HEK293 (cell line): Measurements from ENCODE around the gene EEF1AKMT1.

Source experiments
- CTCF ChIA-PET: fragments of 350-600 bp; formaldehyde crosslinking; extraction: SDS; loops from one replicate; lab custom pipeline; 2021; ENCODE audit warnings: antibody characterized with exemption; lab: Yijun Ruan, JAX
- POLR2A ChIA-PET: fragments of 300-600 bp; formaldehyde crosslinking; extraction: SDS; loops from one replicate; lab custom pipeline; 2020; ENCODE audit warnings: antibody characterized with exemption, inconsistent platforms; lab: Yijun Ruan, JAX
- H3K27ac ChIP-seq: fragments of 200-500 bp; sonication (Bioruptor generic); 2 replicates; pipeline ENCODE4 v1.5.1; 2014; ENCODE audit warnings: low read depth, low read length, control low read depth, inconsistent platforms; ENCODE audit errors: extremely low read depth
- H3K36me3 ChIP-seq, 2 experiments: fragments of 200-500 bp in 1 of 2; sonication (Bioruptor generic) in 1 of 2; 1 replicate in 1 of 2; 2 replicates in 1 of 2; pipeline ENCODE4 v1.5.1; 2014 to 2017; ENCODE audit warnings: inconsistent platforms in 2 of 2, low read length in 2 of 2; ENCODE audit not compliant: control insufficient read depth in 2 of 2, insufficient read depth in 1 of 2
- H3K4me1 ChIP-seq: fragments of 200-500 bp; sonication (Bioruptor generic); 2 replicates; pipeline ENCODE4 v1.5.1; 2014; ENCODE audit warnings: mild to moderate bottlenecking, low read length, inconsistent platforms; ENCODE audit not compliant: control insufficient read depth, insufficient read depth
- H3K4me3 ChIP-seq: 2 replicates; pipeline ENCODE4 v1.5.1; 2011; ENCODE audit warnings: low read depth, mild to moderate bottlenecking, control low read depth, low read length, moderate library complexity
- H3K9me3 ChIP-seq: fragments of 200-500 bp; sonication (Bioruptor generic); 2 replicates; pipeline ENCODE4 v1.5.1; 2014; ENCODE audit warnings: low read depth, low read length, inconsistent platforms; ENCODE audit not compliant: control insufficient read depth, insufficient read depth
- SCRT2 ChIP-seq: fragments of 450-650 bp; formaldehyde crosslinking; IDR thresholded peaks from 2 replicates; pipeline ENCODE4 v1.5.1; 2016; ENCODE audit warnings: missing biosample characterization, missing genetic modification characterization
- SP7 ChIP-seq: fragments of 450-650 bp; formaldehyde crosslinking; IDR thresholded peaks from 2 replicates; pipeline ENCODE4 v1.5.1; 2016; ENCODE audit warnings: missing biosample characterization, missing genetic modification characterization
- ZBTB48 ChIP-seq: fragments of 450-650 bp; formaldehyde crosslinking; IDR thresholded peaks from 2 replicates; pipeline ENCODE4 v1.5.1; 2016; ENCODE audit warnings: missing biosample characterization, missing genetic modification characterization
- ZNF221 ChIP-seq: fragments of 450-650 bp; formaldehyde crosslinking; IDR thresholded peaks from 2 replicates; pipeline ENCODE4 v1.5.1; 2017; ENCODE audit warnings: missing biosample characterization, missing genetic modification characterization, borderline replicate concordance
- ZNF623 ChIP-seq: fragments of 450-650 bp; formaldehyde crosslinking; IDR thresholded peaks from 2 replicates; pipeline ENCODE4 v1.5.1; 2016; ENCODE audit warnings: missing biosample characterization, missing genetic modification characterization
- ZNF670 ChIP-seq: fragments of 450-650 bp; formaldehyde crosslinking; IDR thresholded peaks from 2 replicates; pipeline ENCODE4 v1.5.1; 2016; ENCODE audit warnings: missing biosample characterization, missing genetic modification characterization, low read depth
- TF ChIP-seq, protein P1 (sequence below): sonication (generic); formaldehyde crosslinking; IDR thresholded peaks from 2 replicates; pipeline ENCODE4 v1.8.1; 2022; ENCODE audit warnings: mild to moderate bottlenecking, moderate library complexity, missing genetic modification reagents
- TF ChIP-seq, protein P2 (sequence below): fragments of 450-650 bp; formaldehyde crosslinking; IDR thresholded peaks from 2 replicates; pipeline ENCODE4 v1.5.1; 2016; ENCODE audit warnings: missing biosample characterization, missing genetic modification characterization
- TF ChIP-seq, protein P3 (sequence below): fragments of 450-650 bp; formaldehyde crosslinking; IDR thresholded peaks from 2 replicates; pipeline ENCODE4 v1.5.1; 2016; ENCODE audit warnings: missing biosample characterization, missing genetic modification characterization
- TF ChIP-seq, protein P4 (sequence below): fragments of 450-650 bp; formaldehyde crosslinking; IDR thresholded peaks from 2 replicates; pipeline ENCODE4 v1.5.1; 2016; ENCODE audit warnings: missing biosample characterization, missing genetic modification characterization

Gene EEF1AKMT1

DNA sequence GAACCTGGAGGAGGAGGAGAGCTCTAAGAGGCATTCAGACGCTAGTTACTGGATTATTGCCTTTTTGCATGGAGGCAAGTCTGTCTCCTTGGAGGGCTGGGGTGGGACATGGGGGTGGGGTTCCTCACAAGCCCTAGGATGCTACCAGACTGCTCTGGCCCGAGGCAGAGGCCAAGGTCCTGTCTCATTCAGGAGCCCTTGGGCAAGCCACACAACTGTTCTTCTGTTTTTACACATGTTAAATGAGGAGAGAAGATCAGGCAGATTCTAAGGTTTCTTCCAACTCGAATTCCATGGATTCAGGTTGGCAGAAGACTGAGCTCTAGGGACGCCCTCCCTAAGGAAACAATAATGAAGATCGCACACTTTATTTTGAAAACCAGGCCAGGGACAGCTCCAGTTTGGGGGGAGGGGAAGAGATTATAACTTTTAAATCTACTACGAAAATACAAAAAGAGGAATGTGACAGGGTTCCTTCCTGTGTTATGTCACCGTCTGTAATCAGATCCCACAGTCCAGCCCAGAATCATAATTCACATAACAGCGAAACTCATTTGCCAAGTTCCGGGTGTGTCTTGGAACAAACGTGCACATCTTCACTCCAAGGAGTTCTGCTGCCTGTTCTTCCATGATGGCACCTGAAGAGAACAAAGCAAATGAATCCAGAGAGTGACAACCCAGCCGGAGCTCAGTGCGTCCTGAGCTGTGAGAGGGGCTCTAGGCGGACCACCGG, 45.0 kb downstream of the EEF1AKMT1 start (continued):
- TF ChIP-seq, protein P1, sequence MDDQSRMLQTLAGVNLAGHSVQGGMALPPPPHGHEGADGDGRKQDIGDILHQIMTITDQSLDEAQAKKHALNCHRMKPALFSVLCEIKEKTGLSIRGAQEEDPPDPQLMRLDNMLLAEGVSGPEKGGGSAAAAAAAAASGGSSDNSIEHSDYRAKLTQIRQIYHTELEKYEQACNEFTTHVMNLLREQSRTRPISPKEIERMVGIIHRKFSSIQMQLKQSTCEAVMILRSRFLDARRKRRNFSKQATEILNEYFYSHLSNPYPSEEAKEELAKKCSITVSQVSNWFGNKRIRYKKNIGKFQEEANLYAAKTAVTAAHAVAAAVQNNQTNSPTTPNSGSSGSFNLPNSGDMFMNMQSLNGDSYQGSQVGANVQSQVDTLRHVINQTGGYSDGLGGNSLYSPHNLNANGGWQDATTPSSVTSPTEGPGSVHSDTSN (CRISPR knock-in tag): no peak
- TF ChIP-seq ZNF221 (tag by site-specific recombination) (no peak), ZNF623 (tag by site-specific recombination) (no peak), SP7 (no peak), ZBTB48 (no peak)

DNA sequence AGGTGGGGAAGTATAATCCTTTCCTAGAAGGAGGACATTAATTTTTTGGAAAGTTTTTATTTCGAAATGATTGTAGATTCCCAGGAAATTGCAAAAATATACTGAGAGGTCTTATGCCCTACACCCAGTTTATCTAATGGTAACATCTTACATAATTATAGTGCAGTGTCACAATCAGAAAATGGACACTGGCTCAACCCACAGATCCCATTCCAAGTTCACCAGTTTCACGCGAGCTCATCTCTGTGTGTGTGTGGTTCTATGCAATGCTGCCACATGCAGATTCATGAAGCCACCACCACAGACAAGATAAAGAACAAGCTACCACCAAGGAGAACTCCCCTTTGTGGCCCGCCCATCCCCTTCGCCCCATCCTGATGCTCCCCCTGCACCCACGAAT, 45.9 kb downstream of the EEF1AKMT1 start:
- Histone ChIP-seq H3K4me1 (peaks cover under 1% of the 10 kb centered on the region; the same call in 1 of the 2 replicates), H3K4me3 (no peak overlapping the region)
- CTCF ChIA-PET: no interaction called here
- TF ChIP-seq ZNF670 (tag by site-specific recombination): no peak
- TF ChIP-seq, protein P2, sequence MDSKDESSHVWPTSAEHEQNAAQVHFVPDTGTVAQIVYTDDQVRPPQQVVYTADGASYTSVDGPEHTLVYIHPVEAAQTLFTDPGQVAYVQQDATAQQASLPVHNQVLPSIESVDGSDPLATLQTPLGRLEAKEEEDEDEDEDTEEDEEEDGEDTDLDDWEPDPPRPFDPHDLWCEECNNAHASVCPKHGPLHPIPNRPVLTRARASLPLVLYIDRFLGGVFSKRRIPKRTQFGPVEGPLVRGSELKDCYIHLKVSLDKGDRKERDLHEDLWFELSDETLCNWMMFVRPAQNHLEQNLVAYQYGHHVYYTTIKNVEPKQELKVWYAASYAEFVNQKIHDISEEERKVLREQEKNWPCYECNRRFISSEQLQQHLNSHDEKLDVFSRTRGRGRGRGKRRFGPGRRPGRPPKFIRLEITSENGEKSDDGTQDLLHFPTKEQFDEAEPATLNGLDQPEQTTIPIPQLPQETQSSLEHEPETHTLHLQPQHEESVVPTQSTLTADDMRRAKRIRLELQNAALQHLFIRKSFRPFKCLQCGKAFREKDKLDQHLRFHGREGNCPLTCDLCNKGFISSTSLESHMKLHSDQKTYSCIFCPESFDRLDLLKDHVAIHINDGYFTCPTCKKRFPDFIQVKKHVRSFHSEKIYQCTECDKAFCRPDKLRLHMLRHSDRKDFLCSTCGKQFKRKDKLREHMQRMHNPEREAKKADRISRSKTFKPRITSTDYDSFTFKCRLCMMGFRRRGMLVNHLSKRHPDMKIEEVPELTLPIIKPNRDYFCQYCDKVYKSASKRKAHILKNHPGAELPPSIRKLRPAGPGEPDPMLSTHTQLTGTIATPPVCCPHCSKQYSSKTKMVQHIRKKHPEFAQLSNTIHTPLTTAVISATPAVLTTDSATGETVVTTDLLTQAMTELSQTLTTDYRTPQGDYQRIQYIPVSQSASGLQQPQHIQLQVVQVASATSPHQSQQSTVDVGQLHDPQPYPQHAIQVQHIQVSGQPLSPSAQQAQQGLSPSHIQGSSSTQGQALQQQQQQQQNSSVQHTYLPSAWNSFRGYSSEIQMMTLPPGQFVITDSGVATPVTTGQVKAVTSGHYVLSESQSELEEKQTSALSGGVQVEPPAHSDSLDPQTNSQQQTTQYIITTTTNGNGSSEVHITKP: no peak
- TF ChIP-seq, protein P3, sequence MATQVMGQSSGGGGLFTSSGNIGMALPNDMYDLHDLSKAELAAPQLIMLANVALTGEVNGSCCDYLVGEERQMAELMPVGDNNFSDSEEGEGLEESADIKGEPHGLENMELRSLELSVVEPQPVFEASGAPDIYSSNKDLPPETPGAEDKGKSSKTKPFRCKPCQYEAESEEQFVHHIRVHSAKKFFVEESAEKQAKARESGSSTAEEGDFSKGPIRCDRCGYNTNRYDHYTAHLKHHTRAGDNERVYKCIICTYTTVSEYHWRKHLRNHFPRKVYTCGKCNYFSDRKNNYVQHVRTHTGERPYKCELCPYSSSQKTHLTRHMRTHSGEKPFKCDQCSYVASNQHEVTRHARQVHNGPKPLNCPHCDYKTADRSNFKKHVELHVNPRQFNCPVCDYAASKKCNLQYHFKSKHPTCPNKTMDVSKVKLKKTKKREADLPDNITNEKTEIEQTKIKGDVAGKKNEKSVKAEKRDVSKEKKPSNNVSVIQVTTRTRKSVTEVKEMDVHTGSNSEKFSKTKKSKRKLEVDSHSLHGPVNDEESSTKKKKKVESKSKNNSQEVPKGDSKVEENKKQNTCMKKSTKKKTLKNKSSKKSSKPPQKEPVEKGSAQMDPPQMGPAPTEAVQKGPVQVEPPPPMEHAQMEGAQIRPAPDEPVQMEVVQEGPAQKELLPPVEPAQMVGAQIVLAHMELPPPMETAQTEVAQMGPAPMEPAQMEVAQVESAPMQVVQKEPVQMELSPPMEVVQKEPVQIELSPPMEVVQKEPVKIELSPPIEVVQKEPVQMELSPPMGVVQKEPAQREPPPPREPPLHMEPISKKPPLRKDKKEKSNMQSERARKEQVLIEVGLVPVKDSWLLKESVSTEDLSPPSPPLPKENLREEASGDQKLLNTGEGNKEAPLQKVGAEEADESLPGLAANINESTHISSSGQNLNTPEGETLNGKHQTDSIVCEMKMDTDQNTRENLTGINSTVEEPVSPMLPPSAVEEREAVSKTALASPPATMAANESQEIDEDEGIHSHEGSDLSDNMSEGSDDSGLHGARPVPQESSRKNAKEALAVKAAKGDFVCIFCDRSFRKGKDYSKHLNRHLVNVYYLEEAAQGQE (tag by site-specific recombination): no peak
- TF ChIP-seq, protein P4, sequence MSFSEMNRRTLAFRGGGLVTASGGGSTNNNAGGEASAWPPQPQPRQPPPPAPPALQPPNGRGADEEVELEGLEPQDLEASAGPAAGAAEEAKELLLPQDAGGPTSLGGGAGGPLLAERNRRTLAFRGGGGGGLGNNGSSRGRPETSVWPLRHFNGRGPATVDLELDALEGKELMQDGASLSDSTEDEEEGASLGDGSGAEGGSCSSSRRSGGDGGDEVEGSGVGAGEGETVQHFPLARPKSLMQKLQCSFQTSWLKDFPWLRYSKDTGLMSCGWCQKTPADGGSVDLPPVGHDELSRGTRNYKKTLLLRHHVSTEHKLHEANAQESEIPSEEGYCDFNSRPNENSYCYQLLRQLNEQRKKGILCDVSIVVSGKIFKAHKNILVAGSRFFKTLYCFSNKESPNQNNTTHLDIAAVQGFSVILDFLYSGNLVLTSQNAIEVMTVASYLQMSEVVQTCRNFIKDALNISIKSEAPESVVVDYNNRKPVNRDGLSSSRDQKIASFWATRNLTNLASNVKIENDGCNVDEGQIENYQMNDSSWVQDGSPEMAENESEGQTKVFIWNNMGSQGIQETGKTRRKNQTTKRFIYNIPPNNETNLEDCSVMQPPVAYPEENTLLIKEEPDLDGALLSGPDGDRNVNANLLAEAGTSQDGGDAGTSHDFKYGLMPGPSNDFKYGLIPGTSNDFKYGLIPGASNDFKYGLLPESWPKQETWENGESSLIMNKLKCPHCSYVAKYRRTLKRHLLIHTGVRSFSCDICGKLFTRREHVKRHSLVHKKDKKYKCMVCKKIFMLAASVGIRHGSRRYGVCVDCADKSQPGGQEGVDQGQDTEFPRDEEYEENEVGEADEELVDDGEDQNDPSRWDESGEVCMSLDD: no peak
- TF ChIP-seq SCRT2 (tag by site-specific recombination): no peak
- TF ChIP-seq, all 188 proteins: peak for 0
- Histone ChIP-seq H3K36me3 (no peaks in the 10 kb centered on the region), H3K9me3 (no peaks in the 10 kb centered on the region), H3K27ac (no peak overlapping the region)
- POLR2A ChIA-PET: no interaction called here
